NCI-H187 treated with DMSO at 0.1 percent for 48 hours (cell line): ENCODE results near the gene CCT8.

Experiments
- DNase-seq: peaks from one replicate; lab custom pipeline; 2025; lab: John Stamatoyannopoulos, UW

Gene CCT8

DNA sequence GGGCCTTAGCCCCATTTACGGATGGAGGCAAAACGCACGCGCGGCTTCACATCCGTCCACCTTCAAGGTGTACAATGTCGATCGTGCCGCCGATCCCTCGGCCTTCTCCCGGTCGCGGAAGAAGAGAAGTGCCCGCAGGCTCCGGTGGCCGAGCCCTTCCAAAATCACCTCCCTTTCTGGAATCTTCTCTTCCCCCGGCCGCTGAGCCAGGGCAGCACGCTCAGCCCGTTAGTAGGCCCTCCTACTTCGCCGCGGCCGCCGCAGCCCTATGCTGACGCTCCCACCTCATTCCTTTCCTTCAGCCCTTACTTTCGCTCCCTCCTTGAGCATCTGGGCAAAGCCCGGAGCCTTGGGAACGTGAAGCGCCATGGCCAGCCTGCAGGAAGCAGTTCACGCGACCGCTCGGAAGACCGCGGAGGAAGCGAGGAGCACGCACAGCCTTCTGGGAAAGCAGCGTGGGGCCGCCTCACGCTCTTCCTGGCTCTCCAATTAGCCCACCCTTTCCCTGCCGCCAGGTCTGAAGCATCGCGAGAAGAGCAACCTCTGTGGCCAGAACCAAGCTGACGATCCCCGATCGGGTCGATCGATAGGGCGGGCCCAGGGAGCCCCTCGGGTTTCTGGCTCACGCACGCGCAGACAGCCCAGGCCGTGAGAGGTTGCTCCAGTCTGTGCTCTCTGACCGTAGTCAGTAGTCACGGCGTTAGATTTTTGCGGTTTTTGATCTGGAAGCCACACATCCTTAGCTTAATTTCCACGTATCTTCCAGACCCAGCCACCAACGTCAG is at the start of gene CCT8:
Gene CCT8 (minus strand): TSS at position 427 of the 785 bp plus-strand sequence. CDS start 58 bp downstream, at position 369.
- peak; percentile 97 for DNase-seq

- DNase-seq, result no peak
Observed at GRCh38 chr21:29121759-29122158, 48.3 kb upstream of the CCT8 start.

DNA sequence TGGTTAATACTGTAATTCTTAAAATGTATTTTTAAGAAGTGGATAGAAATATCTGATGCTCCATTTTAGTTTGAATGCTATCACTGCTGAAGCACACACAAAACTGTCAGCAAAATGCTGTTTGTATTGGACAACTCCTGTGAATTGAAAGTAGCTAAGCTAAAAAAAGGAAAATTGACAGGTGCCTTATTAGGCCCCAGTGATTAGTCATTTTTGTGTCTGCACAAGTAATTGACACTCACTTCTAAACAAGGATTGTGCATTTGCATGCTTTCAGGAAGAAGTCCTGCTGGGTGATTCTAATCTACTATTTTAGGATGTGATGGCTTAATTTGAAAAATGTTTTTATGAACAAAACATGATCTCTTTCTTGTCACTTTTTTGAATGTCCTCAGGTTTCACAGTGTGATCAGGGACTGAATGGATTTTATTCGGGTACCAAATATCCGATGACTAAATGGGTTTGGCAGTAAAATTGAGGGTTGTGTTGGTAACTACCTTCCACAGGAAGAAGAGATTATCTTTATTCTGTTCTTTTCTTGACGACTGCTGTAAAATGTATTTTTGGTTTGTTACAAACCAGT is 44.0 kb upstream of the CCT8 start:
- DNase-seq, result no peak

DNA sequence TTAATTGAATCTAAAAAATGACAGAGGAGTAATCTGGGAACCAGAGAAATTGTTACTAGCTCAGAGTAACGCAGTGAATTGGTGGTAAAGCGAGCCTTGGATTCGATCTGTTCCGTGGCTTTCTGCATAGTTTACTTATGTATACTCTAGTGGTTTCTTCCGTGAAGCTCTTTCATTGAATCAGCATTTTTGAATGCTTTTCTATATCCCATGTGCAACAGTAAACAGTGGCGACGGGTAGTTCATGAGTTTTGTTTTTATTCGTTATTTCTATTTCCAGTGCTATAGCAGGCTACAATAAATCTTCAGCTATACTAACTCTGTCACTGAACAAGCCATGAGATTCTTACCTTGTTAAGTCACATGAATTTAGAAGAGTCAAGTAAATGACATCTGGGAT is 42.5 kb upstream of the CCT8 start:
- no peak for DNase-seq

DNA sequence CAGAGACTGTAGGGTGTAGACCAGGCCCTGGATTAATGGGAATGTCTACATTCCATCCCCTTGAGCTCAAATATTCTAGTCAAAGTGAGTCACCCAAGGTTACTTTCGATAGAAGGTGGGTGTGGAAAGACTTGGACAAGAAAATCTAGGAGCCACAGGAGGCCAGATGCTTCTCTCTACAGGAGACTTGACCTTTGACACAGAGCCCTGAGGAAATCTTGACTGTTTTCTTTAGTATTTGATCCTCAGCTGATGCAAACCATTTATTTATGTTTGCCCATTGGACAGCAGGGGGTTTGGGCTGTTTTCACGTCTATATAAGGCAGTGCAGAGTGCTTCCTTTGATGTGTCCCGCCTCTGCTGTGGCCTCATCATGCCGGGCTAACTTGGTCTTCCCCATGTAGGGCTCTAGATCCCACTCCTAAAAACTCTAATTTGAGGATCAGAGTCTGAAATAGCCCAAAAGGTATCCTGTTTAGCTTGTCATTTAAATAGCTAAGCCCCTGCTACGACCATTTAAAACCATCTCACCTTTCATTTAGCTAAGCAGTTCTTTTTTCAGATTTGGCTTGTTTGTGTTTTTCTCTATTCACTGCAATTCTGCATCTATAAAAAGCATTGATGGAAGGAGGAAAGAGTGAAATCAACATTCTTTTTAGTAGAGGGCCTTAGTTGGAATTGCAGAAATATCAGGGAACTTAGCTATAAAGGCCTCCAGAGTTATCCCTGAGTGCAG is 41.5 kb upstream of the CCT8 start:
- no peak for DNase-seq

DNA sequence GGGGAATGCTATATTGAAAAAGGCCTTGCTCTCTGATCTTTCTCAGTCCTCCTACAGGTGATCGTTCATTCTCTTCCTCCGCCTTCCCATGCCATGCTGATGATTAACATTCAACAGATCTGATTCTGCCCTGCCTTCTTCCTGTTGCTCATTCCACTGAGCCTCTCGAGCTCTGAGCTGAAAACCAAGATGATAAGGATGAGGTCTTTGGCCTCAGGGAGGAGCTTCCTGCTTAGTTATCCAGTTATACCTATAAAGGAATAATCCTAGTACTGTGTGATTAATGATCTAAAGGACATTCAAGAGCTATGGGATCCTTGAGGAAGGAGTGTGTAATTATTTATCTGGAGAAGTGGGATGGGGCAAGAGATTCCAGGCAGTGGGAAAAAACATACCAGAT is 31.8 kb upstream of the CCT8 start:
- DNase-seq, result no peak

GRCh38 chr21:29104239-29104708 is 30.8 kb upstream of the CCT8 start:
- DNase-seq, result peak; percentile 15

DNA sequence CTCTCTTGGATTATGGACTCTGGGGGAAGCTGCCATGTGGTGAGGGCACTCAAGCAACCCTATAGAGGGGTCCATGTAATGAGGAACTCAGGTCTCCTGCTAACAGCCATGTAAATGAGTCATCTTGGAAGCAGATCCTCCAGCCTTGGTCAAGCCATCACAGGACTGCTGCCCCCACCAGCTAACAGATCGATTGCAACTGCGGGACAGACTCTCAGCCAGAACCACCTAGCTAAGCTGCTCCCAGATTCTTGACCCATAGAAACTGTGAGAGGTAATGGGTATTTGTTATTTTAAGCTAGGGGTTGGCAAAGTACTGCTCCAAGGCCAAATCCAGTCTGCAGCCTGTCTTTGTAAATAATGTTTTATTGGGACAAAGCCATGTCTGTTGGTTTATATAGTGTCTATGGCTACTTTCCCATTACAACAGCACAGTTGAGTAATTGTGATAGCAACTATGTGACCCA is 29.4 kb upstream of the CCT8 start:
- no peak for DNase-seq

GRCh38 chr21:29098156-29098555 is 24.7 kb upstream of the CCT8 start:
- DNase-seq, result no peak

DNA sequence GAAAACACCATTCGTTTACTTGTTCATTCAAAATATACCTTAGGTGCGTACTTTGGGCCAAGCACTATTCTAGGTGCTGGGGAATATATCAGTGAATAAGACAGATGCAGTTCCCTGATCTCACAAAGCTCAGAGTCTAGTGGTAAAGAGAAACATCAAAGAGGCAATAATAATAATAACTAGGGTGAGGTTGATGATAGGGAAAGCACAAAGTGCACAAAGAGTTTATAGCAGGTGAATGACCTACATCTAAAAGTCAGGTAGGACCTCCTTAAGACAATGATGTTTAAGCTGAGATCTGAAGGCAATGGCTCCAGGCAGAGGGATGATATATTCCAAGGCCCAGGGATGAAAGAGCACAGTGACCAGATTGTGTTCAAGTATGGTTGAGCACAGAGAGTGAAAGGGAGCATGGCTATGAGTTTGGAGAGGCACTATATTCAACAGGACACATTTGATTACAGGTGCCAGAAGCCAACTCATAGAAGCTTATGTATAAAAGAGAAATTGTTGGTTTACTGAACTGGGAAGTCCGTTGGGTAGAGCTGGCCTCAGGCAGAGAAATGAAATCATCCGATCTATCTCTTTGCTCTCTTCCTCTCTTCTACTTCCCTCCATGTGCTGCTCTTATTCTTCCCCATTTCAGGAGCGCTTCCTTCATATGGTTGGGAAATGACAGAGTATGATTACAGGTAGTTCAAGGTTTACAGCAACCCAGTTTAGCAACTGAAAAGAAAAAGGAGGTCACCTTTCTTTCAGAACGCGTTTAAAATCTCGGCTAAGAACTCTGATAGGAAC is 23.0 kb upstream of the CCT8 start:
- DNase-seq, result no peak

DNA sequence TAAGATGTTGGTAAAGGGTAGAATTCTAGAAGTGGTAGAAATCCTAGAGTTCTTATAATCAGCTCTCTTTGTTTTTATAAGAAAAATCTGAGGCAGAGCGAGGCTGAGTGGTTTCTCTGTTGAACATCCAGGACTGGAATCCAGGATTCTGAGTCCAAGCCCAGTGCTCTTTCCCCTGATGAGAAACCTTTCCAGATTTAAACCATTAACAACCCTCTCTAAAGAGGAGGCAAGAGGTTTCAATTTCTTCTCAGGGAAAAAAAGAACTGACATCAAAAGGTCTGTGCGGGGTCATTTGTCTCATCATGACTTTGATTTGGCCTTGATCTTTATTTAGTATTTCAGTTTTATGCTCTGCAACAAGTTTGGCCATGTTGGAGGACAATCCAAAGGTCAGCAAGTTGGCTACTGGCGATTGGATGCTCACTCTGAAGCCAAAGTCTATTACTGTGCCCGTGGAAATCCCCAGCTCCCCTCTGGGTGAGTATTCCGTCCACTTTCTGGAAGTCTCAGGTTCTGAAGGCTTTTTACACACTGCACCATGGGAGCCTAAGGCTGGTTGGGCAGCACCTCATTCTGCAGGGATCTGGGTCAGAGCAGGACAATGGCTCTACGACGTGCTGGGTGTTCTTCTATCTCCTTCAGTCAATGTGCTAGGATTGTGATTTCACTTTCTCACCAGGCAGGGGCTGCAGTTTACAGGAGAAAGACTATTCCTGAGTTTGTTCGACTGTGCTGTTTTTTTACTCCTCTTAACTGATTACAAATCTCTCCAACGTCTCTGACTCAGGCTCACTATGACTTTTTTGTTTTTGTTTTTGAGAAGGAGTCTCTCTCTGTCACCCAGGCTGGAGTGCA is 18.9 kb upstream of the CCT8 start:
- no peak for DNase-seq

GRCh38 chr21:29091033-29091432 is 17.6 kb upstream of the CCT8 start:
- DNase-seq, result no peak

DNA sequence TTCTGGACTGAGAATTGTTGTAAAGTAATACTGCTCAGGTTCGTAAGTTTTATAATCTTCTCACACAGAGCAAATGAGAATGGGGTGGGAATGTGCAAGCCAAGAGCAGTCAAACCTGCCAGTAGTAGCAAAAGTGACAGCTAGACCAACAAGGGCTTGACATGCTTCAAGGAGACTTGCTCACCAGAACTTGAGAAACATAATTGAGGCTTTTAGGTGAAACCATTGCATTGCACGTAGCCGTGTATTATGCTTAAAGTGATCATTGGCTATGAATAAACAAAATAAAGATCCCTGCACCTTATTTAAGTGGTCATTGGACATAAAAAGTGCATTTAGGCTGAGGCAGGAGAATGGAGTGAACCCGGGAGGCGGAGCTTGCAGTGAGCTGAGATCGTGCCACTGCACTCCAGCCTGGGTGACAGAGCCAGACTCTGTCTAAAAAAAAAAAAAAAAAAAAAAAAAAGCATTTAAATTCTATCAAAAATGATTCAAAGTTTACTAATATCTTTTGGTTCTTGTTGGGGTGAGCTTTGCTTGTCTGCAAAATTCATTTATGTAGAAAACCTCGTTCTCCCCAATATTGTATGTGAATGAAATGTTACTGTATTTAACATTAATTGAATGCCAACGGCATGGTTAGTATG is 11.8 kb upstream of the CCT8 start:
- no peak for DNase-seq

- DNase-seq, result no peak
Observed at GRCh38 chr21:29084372-29084771, 10.9 kb upstream of the CCT8 start.

- DNase-seq, result no peak
Observed at GRCh38 chr21:29083306-29083705, 9.9 kb upstream of the CCT8 start.

GRCh38 chr21:29082046-29082815 is 8.8 kb upstream of the CCT8 start:
- no peak for DNase-seq

GRCh38 chr21:29080454-29080941 is 7.0 kb upstream of the CCT8 start:
- DNase-seq, result no peak

DNA sequence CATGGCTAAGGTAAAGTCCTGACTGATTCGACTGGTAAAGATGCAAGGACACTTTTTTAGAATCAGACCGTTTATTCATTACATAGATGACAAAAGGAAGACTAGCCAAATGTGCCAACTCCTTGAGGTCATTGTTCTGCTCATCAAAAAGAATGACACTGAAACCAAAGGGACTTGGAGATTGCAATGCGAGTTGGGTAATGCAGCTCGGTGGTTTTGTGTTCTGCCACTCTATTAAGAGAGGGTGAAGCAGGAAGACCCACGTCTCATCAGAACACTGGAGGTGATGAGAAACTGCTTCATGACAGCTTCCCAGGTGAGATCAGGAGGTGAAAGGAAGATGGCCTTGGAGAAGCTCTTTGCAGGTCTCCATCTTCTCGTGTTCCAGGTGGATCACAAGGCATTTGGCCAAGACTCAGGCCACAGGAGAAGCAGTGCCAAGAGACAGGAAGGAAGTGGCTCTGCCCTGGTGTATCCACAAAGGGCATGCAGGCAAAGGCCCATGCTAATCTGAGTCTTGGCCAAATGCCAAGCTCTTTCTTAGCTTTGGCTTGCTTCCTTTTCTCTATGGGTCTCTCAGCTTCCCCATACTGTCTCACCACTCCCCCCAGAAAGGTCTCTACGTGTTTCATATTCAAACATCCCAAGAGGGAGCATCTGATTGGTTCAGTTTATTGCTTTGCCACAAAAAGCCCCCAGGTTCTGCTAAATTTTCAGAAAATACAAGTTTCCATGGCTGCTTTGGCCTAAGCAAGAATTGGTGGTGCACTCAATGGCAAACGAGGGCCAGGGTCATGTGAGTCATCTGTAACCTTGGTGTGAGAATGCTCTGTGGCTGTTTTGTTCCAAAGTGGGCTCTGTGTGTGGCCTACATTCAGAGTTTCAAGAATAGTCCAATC is 5.7 kb upstream of the CCT8 start:
- no peak for DNase-seq
